Amygdala (tissue), 56 donors: ENCODE data around the gene MIEN1.
"Not testable (repeated sequence)": the region's sequence is repeated elsewhere in the genome, so short reads cannot be mapped to it uniquely, and the experiment has no call there.

Source experiments
- DNase-seq, 56 donors: peaks; one replicate each; lab custom pipeline; 2025; lab: John Stamatoyannopoulos, UW

MIEN1 gene, protein sequence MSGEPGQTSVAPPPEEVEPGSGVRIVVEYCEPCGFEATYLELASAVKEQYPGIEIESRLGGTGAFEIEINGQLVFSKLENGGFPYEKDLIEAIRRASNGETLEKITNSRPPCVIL

DNA sequence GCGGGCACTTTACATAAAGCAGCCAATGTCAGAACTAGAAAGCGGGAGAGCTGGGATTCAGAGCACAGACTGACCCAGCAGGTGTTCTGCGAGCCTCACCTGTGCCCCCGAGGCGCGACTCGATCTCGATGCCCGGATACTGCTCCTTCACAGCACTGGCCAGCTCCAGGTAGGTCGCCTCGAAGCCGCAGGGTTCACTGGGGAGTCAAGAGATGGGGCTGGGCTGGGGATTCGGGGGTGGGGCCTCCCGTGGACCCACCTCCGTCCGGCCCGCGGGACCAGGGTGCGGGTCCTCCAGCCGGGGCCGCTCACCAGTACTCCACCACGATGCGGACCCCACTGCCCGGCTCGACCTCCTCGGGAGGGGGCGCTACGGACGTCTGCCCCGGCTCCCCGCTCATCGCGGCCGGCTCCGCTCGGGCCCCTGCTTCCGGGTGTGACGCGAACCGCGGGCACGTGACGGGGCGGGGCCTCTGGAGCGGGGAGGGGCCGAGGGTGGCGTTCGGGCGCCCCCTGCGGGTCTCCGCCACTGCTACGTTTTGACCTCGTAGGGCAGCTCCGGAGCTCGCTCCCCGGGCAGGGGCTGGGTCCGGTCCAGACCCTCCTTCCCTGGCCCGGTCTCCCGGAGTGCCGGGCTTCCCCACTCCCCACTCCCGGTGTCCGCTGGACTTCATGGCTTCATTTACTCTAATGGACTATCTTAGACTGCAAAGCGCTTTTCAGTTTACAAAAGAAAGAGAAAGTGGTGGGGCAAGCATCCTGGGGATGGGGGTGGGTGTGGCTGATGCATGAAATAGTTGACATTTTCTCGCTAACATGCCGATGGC lies at the start of gene MIEN1:
Gene MIEN1, minus strand, starts transcription at position 438 of the 827 bp plus-strand sequence. Its CDS starts 37 bp downstream, at position 401.
- peak; percentile 44 to 97 (median 81) for DNase-seq

GRCh38 chr17:39777534-39778365 lies 47.4 kb upstream of the MIEN1 start:
- no peak for DNase-seq

DNA sequence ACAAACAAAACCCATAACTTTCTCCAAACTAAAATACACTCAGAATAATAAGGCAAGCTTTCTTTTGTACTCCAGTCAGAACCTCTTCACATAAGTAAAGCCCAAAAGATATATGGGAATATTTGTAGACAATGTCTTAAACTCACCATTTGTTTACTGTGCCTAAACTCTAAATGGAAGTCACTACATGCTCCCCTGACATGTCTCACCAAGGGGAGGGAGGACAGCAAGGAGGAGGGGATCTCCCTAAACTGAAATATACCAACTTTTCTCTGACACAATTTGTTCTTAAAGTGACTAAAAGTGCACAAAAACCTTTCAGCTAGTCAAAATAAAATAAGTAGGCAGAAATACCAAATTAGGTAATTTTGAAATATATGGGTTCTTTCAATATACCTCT lies 45.9 kb upstream of the MIEN1 start:
- DNase-seq: no peak

DNA sequence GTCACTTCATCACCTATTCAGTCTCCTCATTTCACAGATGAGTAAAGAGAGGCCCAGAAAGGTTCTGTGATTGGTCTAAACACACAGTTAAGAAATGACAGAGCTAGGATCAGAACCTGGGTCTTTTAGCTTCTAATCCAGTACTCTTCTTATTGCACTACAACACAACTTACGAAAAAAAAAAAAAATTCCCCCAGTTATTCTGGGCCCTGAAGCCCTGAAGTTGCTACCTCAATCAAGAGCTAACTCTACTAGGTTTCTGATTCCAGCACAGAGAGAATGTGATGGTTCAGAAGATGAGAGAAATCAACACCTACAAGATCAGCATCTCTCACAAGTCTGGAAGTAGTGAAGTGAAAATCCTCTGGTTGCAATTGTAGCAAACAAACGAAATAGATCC lies 44.7 kb upstream of the MIEN1 start:
- DNase-seq: no peak

GRCh38 chr17:39774047-39774446 lies 43.7 kb upstream of the MIEN1 start:
- DNase-seq: no peak

- no peak for DNase-seq
These were observed 42.9 kb upstream of the MIEN1 start for GRCh38 chr17:39772987-39773934.

GRCh38 chr17:39772415-39772814 lies 42.1 kb upstream of the MIEN1 start:
- peak in 2 of 56 donors; percentile 5 to 24 for DNase-seq

- no peak for DNase-seq
These were observed 39.7 kb upstream of the MIEN1 start for GRCh38 chr17:39769974-39770587.

- DNase-seq: no peak
These were observed 36.8 kb upstream of the MIEN1 start for GRCh38 chr17:39767147-39767546.

- DNase-seq: no peak
These were observed 35.4 kb upstream of the MIEN1 start for GRCh38 chr17:39765766-39766165.

GRCh38 chr17:39765175-39765574 lies 34.8 kb upstream of the MIEN1 start:
- no peak for DNase-seq

DNA sequence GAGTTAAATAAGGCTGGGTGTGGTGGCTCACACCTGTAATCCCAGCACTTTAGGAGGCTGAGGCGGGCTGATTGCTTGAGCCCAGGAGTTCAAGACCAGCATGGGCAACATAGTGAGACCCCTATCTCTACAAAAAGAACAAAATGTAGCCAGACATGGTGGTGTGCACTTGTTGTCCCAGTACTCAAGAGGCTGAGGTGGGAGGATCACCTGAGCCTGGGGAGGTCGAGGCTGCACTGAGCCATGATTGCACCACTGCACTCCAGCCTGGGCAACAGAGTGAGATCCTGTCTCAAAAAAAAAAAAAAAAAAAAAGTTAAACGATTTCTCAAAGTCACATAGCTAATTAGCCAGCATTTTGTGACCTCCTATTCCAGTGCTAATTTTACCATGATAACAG lies 33.8 kb upstream of the MIEN1 start:
- DNase-seq: not testable (repeated sequence)

DNA sequence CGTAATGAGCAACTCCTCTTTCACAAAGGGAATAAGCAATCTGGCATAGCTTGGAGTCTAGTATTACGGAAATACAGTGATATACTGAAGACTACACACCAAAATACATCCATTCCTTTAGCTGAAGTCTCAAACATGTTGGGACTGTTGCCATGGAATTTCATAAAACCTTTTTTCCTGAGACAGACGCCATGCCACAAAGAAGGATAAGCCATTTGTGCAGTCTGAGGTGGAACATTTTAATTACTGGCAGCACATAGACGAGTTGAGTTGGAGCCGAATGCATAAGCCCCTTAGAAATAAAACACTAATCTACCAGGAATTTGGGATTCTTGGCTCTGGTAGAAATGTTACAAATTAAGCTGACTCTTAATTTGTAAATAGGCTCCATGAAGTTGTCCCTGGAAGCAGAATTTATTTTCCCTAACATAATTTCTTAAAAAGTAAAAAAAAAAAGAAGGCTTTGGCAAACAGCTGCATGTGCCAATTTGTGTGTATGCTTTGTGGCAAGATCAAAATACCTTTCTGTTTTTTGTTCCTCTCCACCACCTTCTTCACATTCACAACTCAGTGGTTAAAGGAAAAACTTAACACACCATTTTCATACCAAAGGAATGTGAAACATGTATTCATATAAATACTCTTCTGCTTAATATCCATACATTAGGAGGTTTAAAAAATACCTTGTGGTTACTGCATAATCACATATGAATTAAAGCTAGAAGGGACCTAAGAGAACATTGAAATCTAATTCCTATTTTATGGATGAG lies 32.9 kb upstream of the MIEN1 start:
- no peak for DNase-seq

DNA sequence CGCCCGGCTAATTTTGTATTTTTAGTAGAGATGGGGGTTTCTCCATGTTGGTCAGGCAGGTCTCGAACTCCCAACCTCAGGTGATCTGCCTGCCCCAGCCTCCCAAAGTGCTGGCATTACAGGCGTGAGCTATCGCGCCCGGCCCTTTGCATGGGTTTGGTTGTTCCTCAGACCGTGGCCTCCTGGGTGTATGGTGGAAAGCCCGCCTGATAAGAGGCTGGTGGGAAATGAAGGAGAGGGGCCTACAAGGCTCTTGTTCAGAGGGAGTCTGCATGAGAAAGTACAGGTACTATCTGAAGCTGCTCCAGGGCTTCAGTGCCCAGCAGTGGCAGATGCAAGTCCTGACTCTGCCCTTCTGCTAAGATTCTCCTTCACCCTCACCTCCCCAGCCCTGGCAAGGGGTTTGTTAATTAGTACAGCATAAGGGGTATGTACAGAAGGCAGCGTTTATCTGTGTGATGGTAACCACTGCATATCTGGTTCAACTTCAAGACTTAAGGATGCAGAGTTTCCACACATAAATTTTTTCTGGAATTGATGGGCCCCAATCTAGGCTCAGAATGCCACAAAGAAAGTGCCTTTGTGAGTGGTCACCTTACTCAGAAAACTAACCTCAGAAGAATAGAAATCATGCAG lies 31.6 kb upstream of the MIEN1 start:
- no peak for DNase-seq

DNA sequence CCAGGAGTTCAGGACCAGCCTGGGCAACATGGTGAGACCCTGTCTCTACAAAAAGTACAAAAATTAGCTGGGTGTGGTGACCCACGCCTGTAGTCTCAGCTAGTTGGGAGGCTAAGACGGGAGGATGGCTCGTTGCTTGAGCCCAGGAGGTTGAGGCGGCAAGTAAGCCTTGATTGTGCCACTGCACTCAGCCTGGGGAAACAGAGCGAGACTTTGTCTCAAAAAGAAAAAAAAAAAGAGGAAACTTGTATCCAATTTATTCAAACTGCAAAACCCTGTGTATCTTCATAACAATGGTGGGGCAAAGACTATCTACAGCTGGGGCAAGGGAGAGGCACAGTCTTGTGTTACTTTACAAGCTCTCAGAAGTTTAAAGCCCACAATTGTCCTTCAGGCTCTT lies 28.9 kb upstream of the MIEN1 start:
- no peak for DNase-seq

- DNase-seq: no peak
These were observed 27.9 kb upstream of the MIEN1 start for GRCh38 chr17:39757931-39758873.

GRCh38 chr17:39757176-39757662 lies 26.9 kb upstream of the MIEN1 start:
- DNase-seq: no peak
